HCT116 (cell line): ENCODE results near the gene LRFN2.

Experiments used
- CTCF ChIP-seq, 3 experiments: fragments of 200-600 bp in 1 of 3; sonication (generic) in 1 of 3; IDR thresholded peaks in 2 of 3; conservative IDR thresholded peaks in 1 of 3; 2 replicates each; pipeline ENCODE4 v1.5.1; 2012 to 2017; ENCODE audit warnings: low read depth in 2 of 3, low read length in 2 of 3, antibody characterized with exemption in 1 of 3, borderline replicate concordance in 1 of 3, control low read depth in 1 of 3, mild to moderate bottlenecking in 1 of 3, mixed read lengths in 1 of 3, mixed run types in 1 of 3, moderate library complexity in 1 of 3; ENCODE audit not compliant: insufficient read depth in 1 of 3
- POLR2A ChIP-seq: IDR thresholded peaks from 2 replicates; pipeline ENCODE4 v1.7.0; 2011; ENCODE audit warnings: borderline replicate concordance; ENCODE audit not compliant: insufficient read depth, insufficient read length; ENCODE audit errors: extremely low read depth
- RAD21 ChIP-seq: IDR thresholded peaks from 2 replicates; pipeline ENCODE4 v1.6.1; 2012; ENCODE audit warnings: low read depth, mild to moderate bottlenecking

GRCh38 chr6:40543146-40543545 is 44.0 kb downstream of the LRFN2 start:
- TF ChIP-seq CTCF (IDR thresholded peaks at IDR 0.05 in 2 of 3, conservative IDR thresholded peaks at IDR 0.05 in 1 of 3; ENCODE audit: borderline replicate concordance in 1 of 3, insufficient read depth in 1 of 3, low read depth in 2 of 3, low read length in 2 of 3) = no peak
- TF ChIP-seq POLR2A = no peak
- TF ChIP-seq RAD21 = no peak
